Trophoblast cell (in vitro differentiated cells and primary cell): ENCODE results near the gene CYB5R3.

Source experiments
- DNase-seq, 2 donors: peaks; one replicate each; pipeline ENCODE4 v3.0.0-alpha.2; 2016
- H2AFZ ChIP-seq: 2 replicates; pipeline ENCODE4 v1.6.1; 2013; ENCODE audit warnings: low read length, moderate library complexity, mild to moderate bottlenecking; ENCODE audit not compliant: insufficient read depth, poor library complexity
- H2AK5ac ChIP-seq: 2 replicates; pipeline ENCODE4 v1.6.1; 2013; ENCODE audit warnings: mild to moderate bottlenecking, low read length
- H2BK120ac ChIP-seq: 2 replicates; pipeline ENCODE4 v1.6.1; 2013; ENCODE audit warnings: low read length, mild to moderate bottlenecking, moderate library complexity; ENCODE audit not compliant: insufficient read depth, poor library complexity
- H2BK12ac ChIP-seq: 2 replicates; pipeline ENCODE4 v1.6.1; 2013; ENCODE audit warnings: mild to moderate bottlenecking, low read length, moderate library complexity
- H2BK5ac ChIP-seq: 2 replicates; pipeline ENCODE4 v1.6.1; 2013; ENCODE audit warnings: low read length, low read depth, moderate library complexity, mild to moderate bottlenecking; ENCODE audit not compliant: poor library complexity
- H3K14ac ChIP-seq: 2 replicates; pipeline ENCODE4 v1.6.1; 2013; ENCODE audit warnings: mild to moderate bottlenecking, low read length
- H3K18ac ChIP-seq: 2 replicates; pipeline ENCODE4 v1.6.1; 2013; ENCODE audit warnings: mild to moderate bottlenecking, low read length
- H3K23ac ChIP-seq: 2 replicates; pipeline ENCODE4 v1.6.1; 2013; ENCODE audit warnings: low read length
- H3K27ac ChIP-seq: 2 replicates; pipeline ENCODE4 v1.5.1; 2013; ENCODE audit warnings: low read depth, mild to moderate bottlenecking, inconsistent platforms, low read length, moderate library complexity
- H3K27me3 ChIP-seq: 2 replicates; pipeline ENCODE4 v1.6.1; 2013; ENCODE audit warnings: inconsistent platforms, mild to moderate bottlenecking, low read length, moderate library complexity; ENCODE audit not compliant: insufficient read depth
- H3K36me3 ChIP-seq, 2 experiments: 1 replicate in 1 of 2; 2 replicates in 1 of 2; pipeline ENCODE4 v1.6.1; 2013; ENCODE audit warnings: low read length in 2 of 2, mild to moderate bottlenecking in 2 of 2, moderate library complexity in 1 of 2; ENCODE audit not compliant: insufficient read depth in 2 of 2, control insufficient read depth in 1 of 2
- H3K4ac ChIP-seq: 2 replicates; pipeline ENCODE4 v1.6.1; 2013; ENCODE audit warnings: low read depth, mild to moderate bottlenecking, low read length, moderate library complexity
- H3K4me1 ChIP-seq, 2 experiments: 1 replicate in 1 of 2; 2 replicates in 1 of 2; pipeline ENCODE4 v1.6.1; 2013; ENCODE audit warnings: low read length in 2 of 2, mild to moderate bottlenecking in 2 of 2, moderate library complexity in 1 of 2; ENCODE audit not compliant: insufficient read depth in 2 of 2, control insufficient read depth in 1 of 2
- H3K4me2 ChIP-seq: 2 replicates; pipeline ENCODE4 v1.6.1; 2013; ENCODE audit warnings: inconsistent platforms, mild to moderate bottlenecking, low read length, moderate library complexity
- H3K4me3 ChIP-seq: 2 replicates; pipeline ENCODE4 v1.5.1; 2013; ENCODE audit warnings: mild to moderate bottlenecking, low read depth, low read length, inconsistent platforms
- H3K79me1 ChIP-seq: one replicate; pipeline ENCODE4 v1.6.1; 2013; ENCODE audit warnings: low read length
- H3K79me2 ChIP-seq: 2 replicates; pipeline ENCODE4 v1.6.1; 2013; ENCODE audit warnings: low read length, mild to moderate bottlenecking; ENCODE audit not compliant: control insufficient read depth, insufficient read depth, poor library complexity
- H3K9ac ChIP-seq: 2 replicates; pipeline ENCODE4 v1.6.1; 2013; ENCODE audit warnings: mild to moderate bottlenecking, low read length
- H3K9me3 ChIP-seq: 2 replicates; pipeline ENCODE4 v1.6.1; 2013; ENCODE audit warnings: low read depth, mild to moderate bottlenecking, control low read depth, inconsistent platforms, low read length; ENCODE audit not compliant: insufficient read depth
- H4K12ac ChIP-seq: 2 replicates; pipeline ENCODE4 v1.6.1; 2013; ENCODE audit warnings: low read depth, mild to moderate bottlenecking, low read length, moderate library complexity
- H4K8ac ChIP-seq: 2 replicates; pipeline ENCODE4 v1.6.1; 2013; ENCODE audit warnings: low read depth, mild to moderate bottlenecking, low read length, moderate library complexity
- H4K91ac ChIP-seq: one replicate; pipeline ENCODE4 v1.6.1; 2013; ENCODE audit warnings: low read depth, mild to moderate bottlenecking, low read length, moderate library complexity
- WGBS: extraction: QIAGEN DNeasy Blood & Tissue Kit; methylation state at CpG from one replicate; pipeline ENCODE4 v1.1.7; 2013; ENCODE audit warnings: missing lambda C conversion rate; ENCODE audit not compliant: insufficient read length, insufficient coverage; ENCODE audit errors: extremely low coverage; 5-methylcytosine and 5-hydroxymethylcytosine counted together

The CYB5R3 gene

DNA sequence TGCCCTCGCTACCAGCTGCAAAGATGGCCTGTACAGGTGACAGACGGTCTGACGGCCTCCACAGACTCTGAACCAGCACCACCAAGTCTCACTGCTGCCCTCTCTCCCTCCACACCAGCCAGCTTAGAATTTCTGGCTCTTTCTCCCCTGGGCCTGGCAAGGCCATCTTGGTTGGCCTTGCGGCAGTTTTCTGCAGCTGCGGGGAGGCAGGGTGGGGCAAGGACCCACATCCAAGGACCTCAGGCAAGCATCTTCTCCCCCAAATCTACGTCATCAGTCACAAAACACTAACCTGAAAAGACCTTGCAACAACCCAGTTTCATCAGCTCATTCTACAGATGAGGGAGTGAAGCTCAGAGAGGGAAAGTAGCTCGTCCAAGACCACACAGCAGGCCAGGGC is 22.8 kb downstream of the CYB5R3 start:
- Histone ChIP-seq H3K36me3 (peaks cover 66 to 70% of the 10 kb centered on the region in 2 experiments), H3K4me2 (no peak overlapping the region), H4K8ac (no peak overlapping the region), H2BK12ac (no peak overlapping the region), H3K23ac (no peak overlapping the region), H3K27me3 (no peaks in the 10 kb centered on the region), H3K4me1 (peaks cover 5 to 7% of the 10 kb centered on the region in 2 experiments), H3K14ac (no peak overlapping the region), H2AFZ (no peak overlapping the region), H4K12ac (no peak overlapping the region), H3K4me3 (no peak overlapping the region), H3K79me2 (no peaks in the 10 kb centered on the region), H2BK5ac (no peak overlapping the region), H3K4ac (no peak overlapping the region), H4K91ac (no peak overlapping the region), H3K79me1 (no peaks in the 10 kb centered on the region), H2BK120ac (no peak overlapping the region), H3K27ac (no peak overlapping the region), H3K9me3 (no peaks in the 10 kb centered on the region), H3K18ac (no peak overlapping the region), H3K9ac (no peak overlapping the region), H2AK5ac (no peak overlapping the region)
- no peak for DNase-seq
- WGBS: no CpG with 5 or more reads among the region's 7 CpGs

- no peak overlapping the region for H3K4ac ChIP-seq
- H4K91ac ChIP-seq: no peak overlapping the region
- H2AFZ ChIP-seq: no peak overlapping the region
- H4K8ac ChIP-seq: no peak overlapping the region
- H2BK5ac ChIP-seq: no peak overlapping the region
- no peak overlapping the region for H3K9ac ChIP-seq
- H2BK12ac ChIP-seq: no peak overlapping the region
- no CpG with 5 or more reads among the region's 15 CpGs for WGBS
- no peak overlapping the region for H3K4me3 ChIP-seq
- no peaks in the 10 kb centered on the region for H3K9me3 ChIP-seq
- peaks cover 5 to 7% of the 10 kb centered on the region in 2 experiments for H3K4me1 ChIP-seq
- no peak overlapping the region for H3K27ac ChIP-seq
- no peak overlapping the region for H3K18ac ChIP-seq
- no peak overlapping the region for H2AK5ac ChIP-seq
- no peak for DNase-seq
- no peaks in the 10 kb centered on the region for H3K79me1 ChIP-seq
- no peaks in the 10 kb centered on the region for H3K79me2 ChIP-seq
- H3K14ac ChIP-seq: no peak overlapping the region
- H3K4me2 ChIP-seq: no peak overlapping the region
- no peak overlapping the region for H3K23ac ChIP-seq
- H3K27me3 ChIP-seq: no peaks in the 10 kb centered on the region
- no peak overlapping the region for H4K12ac ChIP-seq
- peaks cover 58 to 62% of the 10 kb centered on the region in 2 experiments for H3K36me3 ChIP-seq
- no peak overlapping the region for H2BK120ac ChIP-seq
These were observed 23.8 kb downstream of the CYB5R3 start for GRCh38 chr22:42625416-42625815.

- no peaks in the 10 kb centered on the region for H3K79me1 ChIP-seq
- no peak overlapping the region for H2AFZ ChIP-seq
- H2BK120ac ChIP-seq: no peak overlapping the region
- peaks cover 60 to 65% of the 10 kb centered on the region in 2 experiments for H3K36me3 ChIP-seq
- H3K23ac ChIP-seq: no peak overlapping the region
- H3K27me3 ChIP-seq: no peaks in the 10 kb centered on the region
- no peak for DNase-seq
- no peaks in the 10 kb centered on the region for H3K79me2 ChIP-seq
- no peak overlapping the region for H4K8ac ChIP-seq
- H2BK5ac ChIP-seq: no peak overlapping the region
- no peaks in the 10 kb centered on the region for H3K9me3 ChIP-seq
- no peak overlapping the region for H3K27ac ChIP-seq
- no peak overlapping the region for H4K91ac ChIP-seq
- H3K4me2 ChIP-seq: no peak overlapping the region
- H4K12ac ChIP-seq: no peak overlapping the region
- H2BK12ac ChIP-seq: no peak overlapping the region
- H3K18ac ChIP-seq: no peak overlapping the region
- H2AK5ac ChIP-seq: no peak overlapping the region
- peaks cover 5 to 7% of the 10 kb centered on the region in 2 experiments for H3K4me1 ChIP-seq
- H3K4me3 ChIP-seq: no peak overlapping the region
- H3K9ac ChIP-seq: no peak overlapping the region
- WGBS: no CpG with 5 or more reads among the region's 12 CpGs
- no peak overlapping the region for H3K14ac ChIP-seq
- no peak overlapping the region for H3K4ac ChIP-seq
These were observed 24.6 kb downstream of the CYB5R3 start for GRCh38 chr22:42624551-42625106.

DNA sequence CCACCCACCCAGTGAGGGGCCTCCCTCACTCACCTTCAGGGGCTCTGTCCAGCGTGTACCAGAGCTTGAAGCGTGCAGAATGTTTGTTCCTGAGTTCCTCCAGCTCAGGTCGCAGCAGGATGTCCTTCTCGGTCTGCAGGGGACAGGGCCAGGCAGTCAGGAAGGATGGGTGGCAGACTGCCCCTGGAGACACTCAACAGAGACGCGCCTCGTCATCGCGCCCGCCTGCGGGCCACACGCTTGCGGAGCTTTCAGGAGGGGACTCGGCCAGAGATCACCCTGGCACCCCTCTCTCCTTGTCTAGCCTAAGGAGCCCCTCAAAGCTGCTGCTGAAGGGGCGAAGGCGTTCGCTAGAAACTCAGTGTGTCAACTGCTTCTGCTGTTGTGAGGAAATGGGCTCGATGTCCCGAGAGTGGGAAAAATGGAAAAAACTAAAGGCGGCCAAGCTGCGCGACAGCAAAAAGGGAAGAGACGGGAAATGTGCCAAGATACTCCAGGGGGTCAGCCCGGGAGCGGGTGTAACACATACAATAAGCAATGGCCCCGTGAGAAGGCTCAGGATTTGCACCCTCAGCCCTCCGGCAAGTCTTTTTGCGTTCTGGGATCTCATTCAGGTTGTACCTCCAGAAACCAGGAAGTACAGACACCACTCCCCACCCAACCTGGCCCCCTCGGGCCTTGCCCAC is 25.3 kb downstream of the CYB5R3 start:
- Histone ChIP-seq H2BK5ac (no peak overlapping the region), H3K9ac (no peak overlapping the region), H3K18ac (no peak overlapping the region), H3K4me3 (no peak overlapping the region), H3K23ac (no peak overlapping the region), H3K4me1 (peaks cover 5 to 7% of the 10 kb centered on the region in 2 experiments), H3K79me1 (no peaks in the 10 kb centered on the region), H4K12ac (no peak overlapping the region), H2BK120ac (no peak overlapping the region), H3K9me3 (no peaks in the 10 kb centered on the region), H3K4ac (no peak overlapping the region), H3K36me3 (peaks cover 60 to 64% of the 10 kb centered on the region in 2 experiments), H4K91ac (no peak overlapping the region), H3K4me2 (no peak overlapping the region), H3K27ac (no peak overlapping the region), H3K27me3 (no peaks in the 10 kb centered on the region), H3K14ac (no peak overlapping the region), H2AFZ (no peak overlapping the region), H2AK5ac (no peak overlapping the region), H3K79me2 (no peaks in the 10 kb centered on the region), H2BK12ac (no peak overlapping the region), H4K8ac (no peak overlapping the region)
- no peak for DNase-seq
- no CpG with 5 or more reads among the region's 29 CpGs for WGBS
